GM18861 (cell line): ENCODE data around the gene GSPT1.

Experiments used
- ATAC-seq: cut with Tn5 transposase; IDR thresholded peaks from one replicate; pipeline ENCODE4 v1.9.1; 2021; ENCODE audit not compliant: unreplicated experiment

The GSPT1 gene

GRCh38 chr16:11913425-11914079 is 2.2 kb downstream of the GSPT1 start:
- no peak for ATAC-seq

GRCh38 chr16:11909653-11910545 is 5.9 kb downstream of the GSPT1 start:
- no peak for ATAC-seq

- no peak for ATAC-seq
Measured at GRCh38 chr16:11907160-11907970, 8.4 kb downstream of the GSPT1 start.

- ATAC-seq, result no peak
Measured at GRCh38 chr16:11903906-11904305, 11.8 kb downstream of the GSPT1 start.

- no peak for ATAC-seq
Measured at GRCh38 chr16:11901091-11901490, 14.7 kb downstream of the GSPT1 start.

GRCh38 chr16:11896486-11897176 is 19.1 kb downstream of the GSPT1 start:
- no peak for ATAC-seq

GRCh38 chr16:11893571-11893970 is 22.2 kb downstream of the GSPT1 start:
- ATAC-seq, result no peak

GRCh38 chr16:11892761-11893160 is 23.0 kb downstream of the GSPT1 start:
- ATAC-seq, result no peak

DNA sequence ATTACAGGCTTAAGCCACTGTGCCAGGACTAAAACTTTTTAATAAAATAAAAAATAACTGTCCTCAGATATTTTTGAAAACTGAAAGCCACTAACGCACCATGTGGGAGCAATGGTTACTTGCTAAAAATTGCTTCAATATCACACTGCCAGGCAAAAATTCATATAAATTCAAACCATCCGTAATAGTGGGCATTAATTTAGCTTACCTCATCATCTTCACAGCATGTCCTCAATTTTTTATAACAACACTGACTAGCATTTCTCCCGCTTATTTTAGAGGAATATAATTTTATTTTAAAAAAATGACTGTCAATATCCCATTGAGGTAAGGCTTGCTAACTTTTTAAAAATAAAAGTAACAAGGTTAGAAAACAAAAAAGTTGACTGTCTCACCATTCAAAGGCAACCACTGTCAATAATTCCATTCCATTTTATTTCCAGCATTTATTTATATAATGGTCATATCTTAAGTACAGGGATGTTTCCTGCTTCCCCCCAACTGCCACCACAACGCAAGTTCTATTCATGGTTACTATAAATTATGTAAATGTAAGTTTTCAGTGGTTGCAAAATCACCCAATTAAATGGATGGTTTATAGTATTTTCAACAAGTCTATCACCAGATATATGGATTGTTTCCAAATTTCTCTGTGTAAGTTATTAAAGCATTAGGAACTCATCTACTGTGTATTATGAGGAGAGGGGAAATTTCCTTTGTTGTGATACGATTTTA is 25.4 kb downstream of the GSPT1 start:
- no peak for ATAC-seq

GRCh38 chr16:11886881-11887280 is 28.9 kb downstream of the GSPT1 start:
- no peak for ATAC-seq

GRCh38 chr16:11884035-11884434 is 31.7 kb downstream of the GSPT1 start:
- ATAC-seq, result no peak

DNA sequence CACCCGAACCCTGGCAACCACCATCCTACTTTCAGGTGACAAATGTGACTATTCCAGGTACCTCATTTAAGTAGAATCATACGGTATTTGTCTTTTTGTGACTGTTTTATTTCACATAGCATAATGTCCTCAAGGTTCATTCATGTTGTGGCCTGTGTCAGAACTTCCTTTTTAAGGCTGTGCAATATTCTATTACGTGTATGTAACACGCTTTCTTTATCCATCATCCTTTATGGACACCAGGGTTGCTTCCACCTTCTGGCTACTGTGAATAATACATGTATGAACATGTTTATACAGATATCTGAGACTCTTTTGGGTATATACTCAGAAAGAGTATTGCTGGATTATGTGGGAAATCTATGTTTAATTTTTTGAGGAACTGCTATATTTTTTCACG is 35.7 kb downstream of the GSPT1 start:
- ATAC-seq, result no peak

DNA sequence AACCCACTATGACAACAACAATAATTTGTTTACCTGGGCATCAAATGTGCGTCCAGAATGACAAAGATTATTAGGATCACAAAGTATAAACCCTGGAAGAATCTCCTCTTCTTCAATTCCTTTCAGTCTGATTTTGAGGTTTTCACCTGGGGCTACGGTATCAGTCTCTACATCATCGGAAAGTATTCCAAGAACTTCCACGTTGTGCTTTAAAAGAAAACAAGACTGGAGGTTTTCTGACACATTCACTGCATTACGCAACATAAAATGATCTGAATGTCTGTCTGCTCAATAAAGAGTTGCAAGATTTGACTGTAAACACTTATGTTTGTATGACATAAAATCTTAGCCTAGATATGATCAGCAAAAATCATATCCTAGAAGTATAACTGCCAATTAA is 38.4 kb downstream of the GSPT1 start:
- ATAC-seq, result no peak

GRCh38 chr16:11876306-11876705 is 39.5 kb downstream of the GSPT1 start:
- ATAC-seq, result no peak

GRCh38 chr16:11875721-11876120 is 40.0 kb downstream of the GSPT1 start:
- no peak for ATAC-seq

DNA sequence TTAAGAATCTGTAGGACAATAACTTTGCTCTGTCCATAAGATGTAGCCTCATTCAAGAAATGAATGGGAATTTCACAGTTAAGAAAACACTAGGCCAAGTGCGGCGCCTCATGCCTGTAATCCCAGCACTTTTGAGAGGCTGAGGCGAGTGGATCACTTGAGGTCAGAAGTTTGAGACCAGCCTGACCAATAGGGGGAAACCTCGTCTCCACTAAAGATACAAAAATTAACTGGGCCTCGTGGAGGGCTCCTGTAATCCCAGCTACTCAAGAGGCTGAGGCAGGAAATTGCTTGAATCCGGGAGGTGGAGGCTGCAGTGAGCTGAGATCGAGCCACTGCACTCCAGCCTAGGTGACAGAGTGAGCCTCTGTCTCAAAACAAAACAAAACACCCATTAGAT is 44.6 kb downstream of the GSPT1 start:
- ATAC-seq, result no peak

DNA sequence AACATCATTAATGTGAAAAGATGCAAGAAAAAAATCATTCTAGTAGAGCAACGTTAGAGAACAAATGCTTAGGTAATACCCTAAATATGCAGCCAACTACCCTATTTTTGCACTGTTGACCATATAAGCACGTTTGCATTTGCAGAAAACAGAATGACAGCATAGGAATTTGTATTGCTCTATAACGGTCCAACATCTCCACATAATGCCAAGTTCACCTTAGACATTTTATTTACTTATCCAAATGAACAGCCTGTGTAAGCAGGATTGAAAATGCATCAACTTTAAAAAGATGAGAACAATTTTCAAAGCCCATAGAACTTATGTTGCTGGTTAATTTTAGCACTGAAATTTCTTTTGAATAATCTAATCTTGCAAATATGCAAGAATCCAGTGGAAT is 45.4 kb downstream of the GSPT1 start:
- ATAC-seq, result no peak

DNA sequence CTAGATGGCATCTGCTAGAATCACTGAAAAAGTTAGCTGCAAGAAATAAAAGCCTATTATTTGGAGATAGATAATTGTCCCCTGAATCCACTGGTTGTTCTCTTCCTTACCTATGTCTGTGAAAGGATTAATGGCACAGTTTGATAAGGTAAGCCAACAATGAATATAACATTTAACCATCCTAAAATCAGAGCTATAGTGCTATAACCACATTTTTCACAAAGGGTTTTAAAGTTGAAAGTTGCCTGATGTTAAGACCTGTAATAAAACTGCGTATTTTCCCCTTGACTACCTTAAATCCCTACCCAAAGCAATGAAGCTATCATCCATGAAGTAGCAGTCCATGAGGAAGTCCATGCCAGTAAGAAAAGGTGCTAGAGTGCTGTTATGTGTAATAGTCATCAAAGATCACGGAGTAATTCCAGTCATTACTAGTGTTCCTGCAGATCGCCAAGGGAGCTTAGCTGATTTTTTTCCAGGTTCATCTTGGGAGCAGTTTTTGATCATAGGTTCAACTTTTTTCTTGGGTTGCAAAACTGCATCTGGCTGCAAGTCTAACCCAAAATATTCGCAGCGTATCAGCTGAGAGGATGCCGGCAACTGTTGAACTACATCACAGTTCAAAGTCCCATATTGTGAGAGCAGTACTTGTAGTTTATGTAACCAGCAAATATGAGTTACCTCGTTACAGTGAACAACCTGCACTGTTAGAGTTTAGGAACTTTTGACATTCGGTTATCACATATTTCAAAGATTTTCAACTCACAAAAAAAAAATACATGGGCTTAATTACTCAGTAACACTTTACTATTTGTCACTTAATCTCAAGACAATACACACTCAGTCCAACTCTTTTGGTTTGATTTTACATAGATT is 46.2 kb downstream of the GSPT1 start:
- ATAC-seq, result no peak

DNA sequence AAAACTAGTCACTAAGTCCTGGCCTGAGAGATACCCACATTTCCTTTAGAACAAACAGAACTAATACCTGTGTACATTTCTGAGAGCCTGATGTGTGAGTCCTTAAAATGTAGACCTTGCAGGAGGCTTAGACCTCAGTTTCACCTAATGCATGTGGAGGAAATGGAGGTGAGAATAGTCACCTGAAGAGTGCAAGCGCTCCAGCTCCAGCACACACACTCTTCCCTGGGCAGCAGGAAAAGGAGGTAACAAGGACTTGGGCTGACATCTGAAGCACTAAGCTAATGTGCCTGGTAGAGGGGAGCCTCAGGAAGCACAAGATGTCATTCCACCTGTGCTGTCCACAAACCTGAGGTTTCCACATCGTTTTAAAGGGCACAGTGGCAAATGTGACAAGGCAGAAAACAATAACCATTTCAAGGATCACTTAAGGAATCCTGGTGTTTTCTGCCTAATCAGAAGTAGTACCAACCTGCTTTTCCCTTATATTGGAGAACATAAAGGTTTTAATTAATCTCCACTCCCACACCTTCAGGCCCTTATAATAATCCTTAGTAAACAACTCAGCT is 47.3 kb downstream of the GSPT1 start:
- ATAC-seq, result no peak
